GM12878 (cell line): ENCODE measurements around the gene RUFY2. TPM values are rescaled to one million over a fixed set of nuclear protein-coding genes. Genes with fewer than 3 reads are reported as not detected.

Experiments used
- ATAC-seq: fragments of 200-7000 bp; cut with Tn5 transposase; 3 replicates; pipeline ENCODE4 v1.9.1; 2020; ENCODE audit warnings: mild to moderate bottlenecking, moderate library complexity
- BruUV-seq: library from RNA; stranded (reverse); fragments of 400-500 nt; replicated peaks from 2 replicates; lab custom pipeline; 2021; lab: Mats Ljungman, UMichigan
- CTCF ChIA-PET: fragments of 300-600 bp; sonication (Branson Sonifier 250); formaldehyde crosslinking; extraction: SDS; loops from one replicate; lab custom pipeline; 2021; ENCODE audit warnings: inconsistent platforms; lab: Yijun Ruan, JAX
- POLR2A ChIA-PET: fragments of 350-600 bp; formaldehyde crosslinking; extraction: SDS; loops from one replicate; lab custom pipeline; 2021; ENCODE audit warnings: inconsistent platforms; lab: Charles Lee
- RAD21 ChIA-PET: fragments of 300-600 bp; sonication (Branson Sonifier 250); formaldehyde crosslinking; loops from one replicate; lab custom pipeline; 2023; ENCODE audit warnings: antibody characterized with exemption; ENCODE audit not compliant: unreplicated experiment; lab: Charles Lee
- SMC1A ChIA-PET: fragments of 300-600 bp; sonication (Branson Sonifier 250); formaldehyde crosslinking; loops from one replicate; lab custom pipeline; 2023; ENCODE audit not compliant: unreplicated experiment, uncharacterized antibody; lab: Charles Lee
- DNase-seq: peaks from one replicate; pipeline ENCODE4 v3.0.0-alpha.2; 2011; ENCODE audit warnings: low read depth, low spot score
- FAIRE-seq: peaks from 3 replicates; lab custom pipeline; 2011; peaks lifted over from hg19 to GRCh38; lab: Jason Lieb, UNC
- H2AFZ ChIP-seq: 2 replicates; pipeline ENCODE4 v1.6.0; 2011; ENCODE audit warnings: low read depth, low read length, control low read depth; ENCODE audit not compliant: control insufficient read depth
- H3K27ac ChIP-seq: 2 replicates; pipeline ENCODE4 v1.5.1; 2011; ENCODE audit warnings: control low read depth; ENCODE audit not compliant: control insufficient read depth, insufficient read depth
- H3K27me3 ChIP-seq, 2 experiments: replicated peaks in 1 of 2; 2 replicates each; pipeline versions ENCODE4 v1.6.0 to v1.6.1; 2011; ENCODE audit warnings: low read length in 1 of 2; ENCODE audit not compliant: control insufficient read depth in 2 of 2, insufficient read depth in 2 of 2
- H3K36me3 ChIP-seq, 2 experiments: 2 replicates each; pipeline ENCODE4 v1.5.1; 2011; ENCODE audit warnings: low read length in 1 of 2; ENCODE audit not compliant: control insufficient read depth in 2 of 2, insufficient read depth in 2 of 2
- H3K4me1 ChIP-seq: 2 replicates; pipeline ENCODE4 v1.6.1; 2011; ENCODE audit warnings: mild to moderate bottlenecking, low read length, moderate library complexity, mixed read lengths; ENCODE audit not compliant: control insufficient read depth, insufficient read depth
- H3K4me2 ChIP-seq: 2 replicates; pipeline ENCODE4 v1.6.0; 2011; ENCODE audit warnings: control low read depth; ENCODE audit not compliant: control insufficient read depth, insufficient read depth
- H3K4me3 ChIP-seq: fragments of 200-600 bp; sonication (generic); 2 replicates; pipeline ENCODE4 v1.5.1; 2016
- H3K79me2 ChIP-seq: 2 replicates; pipeline ENCODE4 v1.6.0; 2011; ENCODE audit warnings: low read length; ENCODE audit not compliant: control insufficient read depth, insufficient read depth
- H3K9ac ChIP-seq: 2 replicates; pipeline ENCODE4 v1.8.0; 2011; ENCODE audit warnings: low read length, control low read depth, mixed read lengths; ENCODE audit not compliant: control insufficient read depth, insufficient read depth
- H3K9me3 ChIP-seq: replicated peaks from 3 replicates; pipeline ENCODE4 v1.5.1; 2011; ENCODE audit warnings: mild to moderate bottlenecking, low read length; ENCODE audit not compliant: control insufficient read depth, insufficient read depth
- H4K20me1 ChIP-seq: 2 replicates; pipeline ENCODE4 v1.6.0; 2011; ENCODE audit not compliant: control insufficient read depth, insufficient read depth
- CREB1 ChIP-seq: IDR thresholded peaks from 2 replicates; pipeline ENCODE4 v1.6.1; 2012; ENCODE audit warnings: low read depth, mild to moderate bottlenecking, inconsistent platforms
- RUNX3 ChIP-seq: IDR thresholded peaks from 2 replicates; pipeline ENCODE4 v1.6.1; 2012; ENCODE audit warnings: low read length, inconsistent platforms
- SRF ChIP-seq, 2 experiments: IDR thresholded peaks; 2 replicates each; pipeline ENCODE4 v1.6.1; 2011; ENCODE audit warnings: low read depth in 2 of 2, low read length in 2 of 2, mild to moderate bottlenecking in 1 of 2, moderate library complexity in 1 of 2
- WGBS: methylation state at CpG from one replicate; pipeline ENCODE4 v1.1.6; 2016; ENCODE audit warnings: low lambda C conversion rate; ENCODE audit not compliant: insufficient replicate concordance, insufficient coverage; ENCODE audit errors: missing lambda C conversion rate; 5-methylcytosine and 5-hydroxymethylcytosine counted together
- in situ Hi-C: fragments of 300-500 bp; cut with MboI; formaldehyde crosslinking; loops from 9 replicates; pipeline ENCODE4 v1.14.3; 2018; ENCODE audit warnings: mixed read lengths
- intact Hi-C: fragments of 100-400 bp; cut with micrococcal nuclease; formaldehyde crosslinking; loops from one replicate; pipeline ENCODE4 v1.14.2; 2022; ENCODE audit not compliant: unreplicated experiment
- polyA plus RNA-seq, 11 experiments: library from polyadenylated mRNA; depleted of rRNA in 4 of 11; unstranded in 6 of 11; stranded (reverse) in 5 of 11; fragments of >200 nt; fragmentation: Nextera tagmentation in 4 of 11; fragmentation: Illumina TruSeq in 1 of 11; extraction: Ambion mirVana in 4 of 11; extraction: Trizol in 1 of 11; gene quantifications; 1 replicate in 1 of 11; 2 replicates in 10 of 11; pipeline versions ENCODE4 v1.2.1 to v1.2.3, GENCODE V29; 2011 to 2016; ENCODE audit warnings: inconsistent platforms in 2 of 11, missing spikeins in 2 of 11, low read depth in 1 of 11
- total RNA-seq, 4 experiments: library from RNA; depleted of rRNA in 3 of 4; stranded (reverse); fragments of >200 nt in 3 of 4; fragmentation: Illumina TruSeq in 1 of 4; extraction: Trizol in 1 of 4; gene quantifications; 2 replicates each; pipeline versions ENCODE4 v1.2.1 to v1.2.3, GENCODE V29; 2013 to 2021

The RUFY2 gene
- total and polyA plus RNA-seq, 10 of the 15 experiments (the other 5 are each of a cell fraction or from before 2014, with no cell fraction given) = 1.7 to 8.4 (median 5.8) TPM

GRCh38 chr10:68296843-68297663 lies 110.0 kb downstream of the RUFY2 start:
- in situ Hi-C loops (loop anchor here (5.0 kb wide), 1 partner anchor 80 kb away; no protein-coding TSS in a partner anchor), intact Hi-C loops (no loop called here)
- H3K36me3 ChIP-seq = no peaks in the 10 kb centered on the region
- ChIA-PET CTCF (no interaction called here), RAD21 (interaction anchor here (7.0 kb wide), 1 partner anchor 84 kb away, joined by 160 read pairs; no protein-coding TSS in a partner anchor), SMC1A (no interaction called here), POLR2A (no interaction called here)
- peak overlapping the region; percentile 7 for H2AFZ ChIP-seq
- ATAC-seq (no peak), FAIRE-seq (no peak), DNase-seq (no peak)
- no TSS peak for BruUV-seq
- no peak overlapping the region for H3K4me2 ChIP-seq
- no peak overlapping the region for H3K4me3 ChIP-seq
- peaks cover 16% of the 10 kb centered on the region for H3K4me1 ChIP-seq
- no peaks in the 10 kb centered on the region for H3K27me3 ChIP-seq
- H3K9me3 ChIP-seq = no peaks in the 10 kb centered on the region
- no peak overlapping the region for H3K27ac ChIP-seq
- no peak overlapping the region for H3K9ac ChIP-seq
- no peaks in the 10 kb centered on the region for H3K79me2 ChIP-seq
- no peak for TF ChIP-seq CREB1
- TF ChIP-seq RUNX3 = no peak
- TF ChIP-seq SRF (IDR thresholded peaks at IDR 0.05; ENCODE audit: low read depth in 2 of 2, low read length in 2 of 2) = no peak
- no peaks in the 10 kb centered on the region for H4K20me1 ChIP-seq
- WGBS = 74% methylated on average over 9 of the region's 9 CpGs

Other genes with a start within 250 kb of the RUFY2 start
- not detected in 2 replicates for gene ATOH7, start 175.2 kb downstream of the RUFY2 start, total RNA-seq (2014; rRNA removed)
- not detected in 2 replicates for gene ATOH7, start 175.2 kb downstream of the RUFY2 start, total RNA-seq (2014; rRNA removed; fragmentation: Illumina TruSeq; extraction: Trizol)
- gene ATOH7, start 175.2 kb downstream of the RUFY2 start, total RNA-seq (2021) = not detected in 2 replicates
- gene ATOH7, start 175.2 kb downstream of the RUFY2 start, polyA plus RNA-seq (2011; rRNA removed) = not detected in 2 replicates
- not detected in 2 replicates for gene ATOH7, start 175.2 kb downstream of the RUFY2 start, polyA plus RNA-seq (2014; fragmentation: Illumina TruSeq; extraction: Trizol)
- not detected for gene ATOH7, start 175.2 kb downstream of the RUFY2 start, polyA plus RNA-seq (2014; fragmentation: Nextera tagmentation; extraction: Ambion mirVana)
- gene ATOH7, start 175.2 kb downstream of the RUFY2 start, polyA plus RNA-seq (2014; rRNA removed) = not detected in 2 replicates
- not detected for gene ATOH7, start 175.2 kb downstream of the RUFY2 start, polyA plus RNA-seq (2016; fragmentation: Nextera tagmentation; extraction: Ambion mirVana)
- gene HNRNPH3, start 75.2 kb downstream of the RUFY2 start, total RNA-seq (2014; rRNA removed) = 20.1 and 23.4 TPM in 2 replicates
- gene HNRNPH3, start 75.2 kb downstream of the RUFY2 start, total RNA-seq (2014; rRNA removed; fragmentation: Illumina TruSeq; extraction: Trizol) = 21.1 and 24.0 TPM in 2 replicates
- 98.1 and 104 TPM in 2 replicates for gene HNRNPH3, start 75.2 kb downstream of the RUFY2 start, total RNA-seq (2021)
- gene HNRNPH3, start 75.2 kb downstream of the RUFY2 start, polyA plus RNA-seq (2011; rRNA removed) = 139 and 198 TPM in 2 replicates
- gene HNRNPH3, start 75.2 kb downstream of the RUFY2 start, polyA plus RNA-seq (2014; fragmentation: Illumina TruSeq; extraction: Trizol) = 292 and 414 TPM in 2 replicates
- 10 to 100 TPM; 76.0 to 98.7 TPM for gene HNRNPH3, start 75.2 kb downstream of the RUFY2 start, polyA plus RNA-seq (2014; fragmentation: Nextera tagmentation; extraction: Ambion mirVana)
- 142 and 181 TPM in 2 replicates for gene HNRNPH3, start 75.2 kb downstream of the RUFY2 start, polyA plus RNA-seq (2014; rRNA removed)
- 100 to 1,000 TPM; 198 to 230 TPM for gene HNRNPH3, start 75.2 kb downstream of the RUFY2 start, polyA plus RNA-seq (2016; fragmentation: Nextera tagmentation; extraction: Ambion mirVana)
- gene PBLD, start 74.3 kb downstream of the RUFY2 start, total RNA-seq (2014; rRNA removed) = 2.0 and 3.3 TPM in 2 replicates
- gene PBLD, start 74.3 kb downstream of the RUFY2 start, total RNA-seq (2014; rRNA removed; fragmentation: Illumina TruSeq; extraction: Trizol) = 2.5 and 2.8 TPM in 2 replicates
- gene PBLD, start 74.3 kb downstream of the RUFY2 start, total RNA-seq (2021) = 1.5 and 1.9 TPM in 2 replicates
- 0.68 and 0.78 TPM in 2 replicates for gene PBLD, start 74.3 kb downstream of the RUFY2 start, polyA plus RNA-seq (2011; rRNA removed)
- gene PBLD, start 74.3 kb downstream of the RUFY2 start, polyA plus RNA-seq (2014; fragmentation: Illumina TruSeq; extraction: Trizol) = 2.8 and 3.4 TPM in 2 replicates
- 1 to 10 TPM; 1.0 to 1.2 TPM for gene PBLD, start 74.3 kb downstream of the RUFY2 start, polyA plus RNA-seq (2014; fragmentation: Nextera tagmentation; extraction: Ambion mirVana)
- gene PBLD, start 74.3 kb downstream of the RUFY2 start, polyA plus RNA-seq (2014; rRNA removed) = 1.4 and 1.6 TPM in 2 replicates
- 1 to 10 TPM; 1.4 to 2.0 TPM for gene PBLD, start 74.3 kb downstream of the RUFY2 start, polyA plus RNA-seq (2016; fragmentation: Nextera tagmentation; extraction: Ambion mirVana)
- gene DNA2, start 64.7 kb upstream of the RUFY2 start, total RNA-seq (2014; rRNA removed) = 36.2 and 38.1 TPM in 2 replicates
- 35.8 and 40.9 TPM in 2 replicates for gene DNA2, start 64.7 kb upstream of the RUFY2 start, total RNA-seq (2014; rRNA removed; fragmentation: Illumina TruSeq; extraction: Trizol)
- gene DNA2, start 64.7 kb upstream of the RUFY2 start, total RNA-seq (2021) = 34.8 and 41.8 TPM in 2 replicates
- gene DNA2, start 64.7 kb upstream of the RUFY2 start, polyA plus RNA-seq (2011; rRNA removed) = 29.2 and 45.7 TPM in 2 replicates
- gene DNA2, start 64.7 kb upstream of the RUFY2 start, polyA plus RNA-seq (2014; fragmentation: Illumina TruSeq; extraction: Trizol) = 32.6 and 38.5 TPM in 2 replicates
- gene DNA2, start 64.7 kb upstream of the RUFY2 start, polyA plus RNA-seq (2014; fragmentation: Nextera tagmentation; extraction: Ambion mirVana) = 10 to 100 TPM; 17.7 to 19.6 TPM
- gene DNA2, start 64.7 kb upstream of the RUFY2 start, polyA plus RNA-seq (2014; rRNA removed) = 20.2 and 21.9 TPM in 2 replicates
- gene DNA2, start 64.7 kb upstream of the RUFY2 start, polyA plus RNA-seq (2016; fragmentation: Nextera tagmentation; extraction: Ambion mirVana) = 10 to 100 TPM; 25.7 to 27.7 TPM
- 7.7 and 9.6 TPM in 2 replicates for gene SLC25A16, start 120.2 kb upstream of the RUFY2 start, total RNA-seq (2014; rRNA removed)
- 8.6 and 11.2 TPM in 2 replicates for gene SLC25A16, start 120.2 kb upstream of the RUFY2 start, total RNA-seq (2014; rRNA removed; fragmentation: Illumina TruSeq; extraction: Trizol)
- 12.9 TPM in 2 replicates for gene SLC25A16, start 120.2 kb upstream of the RUFY2 start, total RNA-seq (2021)
- gene SLC25A16, start 120.2 kb upstream of the RUFY2 start, polyA plus RNA-seq (2011; rRNA removed) = 13.5 and 24.3 TPM in 2 replicates
- 4.8 and 5.5 TPM in 2 replicates for gene SLC25A16, start 120.2 kb upstream of the RUFY2 start, polyA plus RNA-seq (2014; fragmentation: Illumina TruSeq; extraction: Trizol)
- 1 to 10 TPM; 2.2 to 4.2 TPM for gene SLC25A16, start 120.2 kb upstream of the RUFY2 start, polyA plus RNA-seq (2014; fragmentation: Nextera tagmentation; extraction: Ambion mirVana)
- gene SLC25A16, start 120.2 kb upstream of the RUFY2 start, polyA plus RNA-seq (2014; rRNA removed) = 6.1 and 8.1 TPM in 2 replicates
- 10 to 100 TPM in 1 of 2 experiments, 1 to 10 TPM in 1; 8.3 to 11.1 TPM for gene SLC25A16, start 120.2 kb upstream of the RUFY2 start, polyA plus RNA-seq (2016; fragmentation: Nextera tagmentation; extraction: Ambion mirVana)
- 1.1 TPM in 2 replicates for gene TET1, start 153.1 kb upstream of the RUFY2 start, total RNA-seq (2014; rRNA removed)
- gene TET1, start 153.1 kb upstream of the RUFY2 start, total RNA-seq (2014; rRNA removed; fragmentation: Illumina TruSeq; extraction: Trizol) = 1.4 TPM in 2 replicates
- gene TET1, start 153.1 kb upstream of the RUFY2 start, total RNA-seq (2021) = 1.1 and 1.4 TPM in 2 replicates
- 0.42 and 0.46 TPM in 2 replicates for gene TET1, start 153.1 kb upstream of the RUFY2 start, polyA plus RNA-seq (2011; rRNA removed)
- 0.62 and 1.0 TPM in 2 replicates for gene TET1, start 153.1 kb upstream of the RUFY2 start, polyA plus RNA-seq (2014; fragmentation: Illumina TruSeq; extraction: Trizol)
- gene TET1, start 153.1 kb upstream of the RUFY2 start, polyA plus RNA-seq (2014; fragmentation: Nextera tagmentation; extraction: Ambion mirVana) = under 1 TPM; 0.22 to 0.31 TPM
- 0.31 and 0.34 TPM in 2 replicates for gene TET1, start 153.1 kb upstream of the RUFY2 start, polyA plus RNA-seq (2014; rRNA removed)
- gene TET1, start 153.1 kb upstream of the RUFY2 start, polyA plus RNA-seq (2016; fragmentation: Nextera tagmentation; extraction: Ambion mirVana) = under 1 TPM; 0.59 to 0.71 TPM